Measurements from ENCODE around the gene SFMBT1.
"Not testable (repeated sequence)": the region's sequence is repeated elsewhere in the genome, so short reads cannot be mapped to it uniquely, and the experiment has no call there.

SFMBT1 gene

GRCh38 chr3:53035018-53035417 is 10.9 kb downstream of the SFMBT1 start:
- DNase-seq: not testable (repeated sequence)

GRCh38 chr3:53034411-53034810 is 11.5 kb downstream of the SFMBT1 start:
- not testable (repeated sequence) for DNase-seq

- DNase-seq: no peak
These were observed 13.3 kb downstream of the SFMBT1 start for GRCh38 chr3:53032609-53033008.

- DNase-seq: no peak
These were observed 15.0 kb downstream of the SFMBT1 start for GRCh38 chr3:53030619-53031449.

- DNase-seq: no peak
These were observed 17.2 kb downstream of the SFMBT1 start for GRCh38 chr3:53028641-53029040.

- DNase-seq: no peak
These were observed 18.5 kb downstream of the SFMBT1 start for GRCh38 chr3:53027254-53027844.

GRCh38 chr3:53026382-53027162 is 19.3 kb downstream of the SFMBT1 start:
- no peak for DNase-seq

- DNase-seq: no peak
These were observed 21.6 kb downstream of the SFMBT1 start for GRCh38 chr3:53024315-53024714.

- no peak for DNase-seq
These were observed 22.6 kb downstream of the SFMBT1 start for GRCh38 chr3:53023072-53023823.

GRCh38 chr3:53022647-53023046 is 23.2 kb downstream of the SFMBT1 start:
- no peak for DNase-seq

GRCh38 chr3:53016236-53016635 is 29.6 kb downstream of the SFMBT1 start:
- DNase-seq: no peak

GRCh38 chr3:53011324-53011723 is 34.5 kb downstream of the SFMBT1 start:
- no peak for DNase-seq

- DNase-seq: no peak
These were observed 35.9 kb downstream of the SFMBT1 start for GRCh38 chr3:53009826-53010539.

- no peak for DNase-seq
These were observed 36.9 kb downstream of the SFMBT1 start for GRCh38 chr3:53008932-53009331.

GRCh38 chr3:53005854-53006513 is 39.9 kb downstream of the SFMBT1 start:
- DNase-seq: no peak

- no peak for DNase-seq
These were observed 40.5 kb downstream of the SFMBT1 start for GRCh38 chr3:53005338-53005737.

- no peak for DNase-seq
These were observed 42.6 kb downstream of the SFMBT1 start for GRCh38 chr3:53003320-53003719.

- no peak for DNase-seq
These were observed 46.9 kb downstream of the SFMBT1 start for GRCh38 chr3:52998771-52999513.

- no peak for DNase-seq
These were observed 55.2 kb downstream of the SFMBT1 start for GRCh38 chr3:52990637-52991036.

- no peak for DNase-seq
These were observed 58.9 kb downstream of the SFMBT1 start for GRCh38 chr3:52986938-52987337.

- no peak for DNase-seq
These were observed 59.8 kb downstream of the SFMBT1 start for GRCh38 chr3:52986049-52986448.
